ENCODE data around the gene SBF2.

GRCh38 chr11:10232756-10233155 lies 61.3 kb downstream of the SBF2 start:
- TF ChIP-seq, protein P1, sequence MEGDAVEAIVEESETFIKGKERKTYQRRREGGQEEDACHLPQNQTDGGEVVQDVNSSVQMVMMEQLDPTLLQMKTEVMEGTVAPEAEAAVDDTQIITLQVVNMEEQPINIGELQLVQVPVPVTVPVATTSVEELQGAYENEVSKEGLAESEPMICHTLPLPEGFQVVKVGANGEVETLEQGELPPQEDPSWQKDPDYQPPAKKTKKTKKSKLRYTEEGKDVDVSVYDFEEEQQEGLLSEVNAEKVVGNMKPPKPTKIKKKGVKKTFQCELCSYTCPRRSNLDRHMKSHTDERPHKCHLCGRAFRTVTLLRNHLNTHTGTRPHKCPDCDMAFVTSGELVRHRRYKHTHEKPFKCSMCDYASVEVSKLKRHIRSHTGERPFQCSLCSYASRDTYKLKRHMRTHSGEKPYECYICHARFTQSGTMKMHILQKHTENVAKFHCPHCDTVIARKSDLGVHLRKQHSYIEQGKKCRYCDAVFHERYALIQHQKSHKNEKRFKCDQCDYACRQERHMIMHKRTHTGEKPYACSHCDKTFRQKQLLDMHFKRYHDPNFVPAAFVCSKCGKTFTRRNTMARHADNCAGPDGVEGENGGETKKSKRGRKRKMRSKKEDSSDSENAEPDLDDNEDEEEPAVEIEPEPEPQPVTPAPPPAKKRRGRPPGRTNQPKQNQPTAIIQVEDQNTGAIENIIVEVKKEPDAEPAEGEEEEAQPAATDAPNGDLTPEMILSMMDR (IDR thresholded peaks at IDR 0.05; ENCODE audit: low read length), result no peak
- no peak for TF ChIP-seq EZH2 (IDR thresholded peaks at IDR 0.05; ENCODE audit: borderline replicate concordance, low read length)

Data from OCI-LY1 (cell line).